ENCODE results near the gene CNGA2. TPM values are rescaled to one million over a fixed set of nuclear protein-coding genes. Genes with fewer than 3 reads are reported as not detected.

Gene CNGA2
- total RNA-seq, 1 experiment from 2014 or later = not detected

- CTCF ChIA-PET = no interaction called here
Measured at GRCh38 chrX:151729056-151729725, 5.4 kb upstream of the CNGA2 start.

More at GRCh38 chrX:151729056-151729725, 5.4 kb upstream of the CNGA2 start:
- Histone ChIP-seq H3K27ac (ENCODE audit: low read depth, low read length) (no peak overlapping the region), H3K36me3 (ENCODE audit: control insufficient read depth in 1 of 2, insufficient read depth in 2 of 2, low read length in 2 of 2) (no peaks in the 10 kb centered on the region), H3K79me2 (ENCODE audit: insufficient read depth, low read length) (no peaks in the 10 kb centered on the region), H2AFZ (ENCODE audit: low read depth, low read length, poor library complexity, severe bottlenecking) (no peak overlapping the region), H3K27me3 (ENCODE audit: insufficient read depth, low read length) (0 out of 2 replicates have a peak, but pooled peaks cover 8% of the 10 kb centered on the region), H3K9ac (ENCODE audit: low read length) (no peak overlapping the region), H4K20me1 (ENCODE audit: insufficient read depth) (no peaks in the 10 kb centered on the region), H3K4me1 (ENCODE audit: control insufficient read depth in 1 of 2, insufficient read depth in 2 of 2, low read length in 2 of 2) (no peaks in the 10 kb centered on the region), H3K4me3 (replicated peaks in 1 of 2; ENCODE audit: low read depth in 1 of 2, low read length in 2 of 2) (no peak overlapping the region), H3K9me2 (ENCODE audit: insufficient read depth) (no peaks in the 10 kb centered on the region), H3K9me3 (ENCODE audit: control insufficient read depth in 1 of 2, insufficient read depth in 1 of 2, low read depth in 1 of 2, low read length in 2 of 2) (no peaks in the 10 kb centered on the region), H3K4me2 (ENCODE audit: low read length) (no peak overlapping the region)
- RAD21 ChIA-PET (ENCODE audit: low non-redundant PET in 1 of 2, low total read pairs in 2 of 2, uncharacterized antibody in 2 of 2, unreplicated experiment in 2 of 2) = no interaction called here
- no peak for DNase-seq (ENCODE audit: low read depth, low spot score)
- no TSS peak for BruUV-seq (replicated peaks)
- POLR2A ChIA-PET = no interaction called here
- TF ChIP-seq CBX3 (IDR thresholded peaks at IDR 0.05; ENCODE audit: low read depth) (no peak), POLR2A (IDR thresholded peaks at IDR 0.05; ENCODE audit: borderline replicate concordance, extremely low read depth, insufficient read depth, insufficient read length) (no peak), JUND (IDR thresholded peaks at IDR 0.05) (no peak), YY1 (IDR thresholded peaks at IDR 0.05; ENCODE audit: extremely low read depth, insufficient replicate concordance, low read depth, low read length) (no peak), ZNF274 (IDR thresholded peaks at IDR 0.05; ENCODE audit: low read depth, low read length) (no peak), SP1 (IDR thresholded peaks at IDR 0.05; ENCODE audit: low read depth) (no peak), TCF7L2 (IDR thresholded peaks at IDR 0.05; ENCODE audit: borderline replicate concordance, extremely low read depth, insufficient read depth, insufficient read length) (no peak), POLR2AphosphoS5 (IDR thresholded peaks at IDR 0.05; ENCODE audit: low read depth, low read length) (no peak), SRF (IDR thresholded peaks at IDR 0.05; ENCODE audit: low read depth) (no peak), EZH2phosphoT487 (IDR thresholded peaks at IDR 0.05; ENCODE audit: borderline replicate concordance) (no peak), EGR1 (IDR thresholded peaks at IDR 0.05; ENCODE audit: low read depth) (no peak)
- TF ChIP-seq, protein P1, sequence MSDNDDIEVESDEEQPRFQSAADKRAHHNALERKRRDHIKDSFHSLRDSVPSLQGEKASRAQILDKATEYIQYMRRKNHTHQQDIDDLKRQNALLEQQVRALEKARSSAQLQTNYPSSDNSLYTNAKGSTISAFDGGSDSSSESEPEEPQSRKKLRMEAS (IDR thresholded peaks at IDR 0.05) = no peak
- TF ChIP-seq, protein P2, sequence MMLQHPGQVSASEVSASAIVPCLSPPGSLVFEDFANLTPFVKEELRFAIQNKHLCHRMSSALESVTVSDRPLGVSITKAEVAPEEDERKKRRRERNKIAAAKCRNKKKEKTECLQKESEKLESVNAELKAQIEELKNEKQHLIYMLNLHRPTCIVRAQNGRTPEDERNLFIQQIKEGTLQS (IDR thresholded peaks at IDR 0.05) = no peak
- TF ChIP-seq, protein P3, sequence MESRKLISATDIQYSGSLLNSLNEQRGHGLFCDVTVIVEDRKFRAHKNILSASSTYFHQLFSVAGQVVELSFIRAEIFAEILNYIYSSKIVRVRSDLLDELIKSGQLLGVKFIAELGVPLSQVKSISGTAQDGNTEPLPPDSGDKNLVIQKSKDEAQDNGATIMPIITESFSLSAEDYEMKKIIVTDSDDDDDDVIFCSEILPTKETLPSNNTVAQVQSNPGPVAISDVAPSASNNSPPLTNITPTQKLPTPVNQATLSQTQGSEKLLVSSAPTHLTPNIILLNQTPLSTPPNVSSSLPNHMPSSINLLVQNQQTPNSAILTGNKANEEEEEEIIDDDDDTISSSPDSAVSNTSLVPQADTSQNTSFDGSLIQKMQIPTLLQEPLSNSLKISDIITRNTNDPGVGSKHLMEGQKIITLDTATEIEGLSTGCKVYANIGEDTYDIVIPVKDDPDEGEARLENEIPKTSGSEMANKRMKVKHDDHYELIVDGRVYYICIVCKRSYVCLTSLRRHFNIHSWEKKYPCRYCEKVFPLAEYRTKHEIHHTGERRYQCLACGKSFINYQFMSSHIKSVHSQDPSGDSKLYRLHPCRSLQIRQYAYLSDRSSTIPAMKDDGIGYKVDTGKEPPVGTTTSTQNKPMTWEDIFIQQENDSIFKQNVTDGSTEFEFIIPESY (IDR thresholded peaks at IDR 0.05; ENCODE audit: extremely low read depth, insufficient replicate concordance, low read length) = no peak
- no peak for ATAC-seq
- intact Hi-C loops (cut with micrococcal nuclease) = no loop called here
